ENCODE results near the gene PLCB1. TPM values are rescaled to one million over a fixed set of nuclear protein-coding genes. Genes with fewer than 3 reads are reported as not detected.
"Not testable (repeated sequence)": the region's sequence is repeated elsewhere in the genome, so short reads cannot be mapped to it uniquely, and the experiment has no call there.

Gene PLCB1
- total and polyA plus RNA-seq, 2 donors (not counting 3 experiments of a cell fraction or from before 2014, with no cell fraction given): 10.2 to 53.4 TPM

DNA sequence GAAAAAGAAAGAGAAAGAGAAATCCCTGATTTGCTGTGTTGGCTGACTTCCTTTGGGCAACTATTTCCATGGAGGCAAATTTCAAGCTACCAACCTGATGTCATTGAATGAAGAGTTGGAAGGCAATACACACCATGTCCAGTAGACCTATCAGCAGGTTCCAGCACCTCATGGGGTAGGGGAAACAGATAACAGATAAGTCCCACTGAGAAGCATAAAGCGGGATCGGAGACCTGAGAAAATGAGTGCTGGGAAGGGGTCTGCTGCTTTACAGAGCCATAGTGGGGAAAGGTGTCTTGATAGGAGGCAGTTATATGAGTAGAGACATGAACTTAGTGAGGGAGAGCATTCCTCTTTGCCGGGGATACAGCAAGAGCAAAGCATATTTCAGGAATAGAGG lies 244.9 kb downstream of the PLCB1 start:
- no peak overlapping the region for H2AFZ ChIP-seq (ENCODE audit: low read depth, low read length)
- no peak overlapping the region for H3K4me2 ChIP-seq (ENCODE audit: insufficient read depth, low read length)
- no peaks in the 10 kb centered on the region for H3K9me3 ChIP-seq (replicated peaks; ENCODE audit: control insufficient read depth, insufficient read depth, low read length)
- H3K36me3 ChIP-seq (ENCODE audit: control insufficient read depth in 2 of 2, extremely low read depth in 1 of 2, insufficient read depth in 2 of 2, low read length in 2 of 2): no peaks in the 10 kb centered on the region
- intact Hi-C loops (cut with micrococcal nuclease): no loop called here
- H3K9ac ChIP-seq (replicated peaks; ENCODE audit: extremely low read depth, insufficient read depth, low read length): no peak overlapping the region
- H4K20me1 ChIP-seq (replicated peaks; ENCODE audit: control insufficient read depth, extremely low read depth, insufficient read depth, low read length): no peaks in the 10 kb centered on the region
- no peaks in the 10 kb centered on the region for H3K9me1 ChIP-seq (replicated peaks; ENCODE audit: control insufficient read depth, extremely low read depth, insufficient read depth, low read length)
- no peaks in the 10 kb centered on the region for H3K79me2 ChIP-seq (ENCODE audit: control insufficient read depth, insufficient read depth, low read length)
- dilution Hi-C loops (cut with MboI; ENCODE audit: extremely low pct_ligation_motif_present, low sequenced_read_pairs): no loop called here
- ChIA-PET POLR2A (no interaction called here), CTCF (interaction anchor here (0.7 kb wide), 1 partner anchor 11 kb away, joined by 4 read pairs; no protein-coding TSS in a partner anchor)
- BruUV-seq (replicated peaks): no TSS peak
- no peaks in the 10 kb centered on the region for H3K4me1 ChIP-seq (ENCODE audit: control insufficient read depth, extremely low read depth, insufficient read depth, low read length)
- no peak for FAIRE-seq
- no peak overlapping the region for H3K27ac ChIP-seq (ENCODE audit: insufficient read depth, low read depth, low read length)
- no peaks in the 10 kb centered on the region for H3K27me3 ChIP-seq (ENCODE audit: control insufficient read depth in 2 of 2, insufficient read depth in 2 of 2, low read length in 2 of 2)
- H3K4me3 ChIP-seq (replicated peaks in 1 of 3; ENCODE audit: insufficient read depth in 1 of 3, low read depth in 1 of 3, low read length in 3 of 3): no peak overlapping the region
- TF ChIP-seq POLR2AphosphoS5 (IDR thresholded peaks at IDR 0.05; ENCODE audit: insufficient read depth, low read depth, low read length): no peak
- TF ChIP-seq GATA2 (IDR thresholded peaks at IDR 0.05; ENCODE audit: insufficient read depth, insufficient read length, low read depth, low read length): no peak
- no peak for TF ChIP-seq MAX (IDR thresholded peaks at IDR 0.05; ENCODE audit: insufficient read depth, insufficient read length)
- TF ChIP-seq CTCF (IDR thresholded peaks at IDR 0.05; ENCODE audit: extremely low read depth in 1 of 2, insufficient read depth in 1 of 2, low read depth in 1 of 2, low read length in 2 of 2): no peak
- no peak for TF ChIP-seq JUN (IDR thresholded peaks at IDR 0.05; ENCODE audit: borderline replicate concordance, insufficient read depth, insufficient read length, low read depth)
- no peak for TF ChIP-seq EZH2 (IDR thresholded peaks at IDR 0.05; ENCODE audit: borderline replicate concordance, low read depth, low read length, severe bottlenecking)
- TF ChIP-seq POLR2A (IDR thresholded peaks at IDR 0.05; ENCODE audit: low read depth, low read length): no peak
- no peak for TF ChIP-seq MYC (IDR thresholded peaks at IDR 0.05; ENCODE audit: low read depth, low read length)
- no peak for DNase-seq (ENCODE audit: low read depth, low spot score)

DNA sequence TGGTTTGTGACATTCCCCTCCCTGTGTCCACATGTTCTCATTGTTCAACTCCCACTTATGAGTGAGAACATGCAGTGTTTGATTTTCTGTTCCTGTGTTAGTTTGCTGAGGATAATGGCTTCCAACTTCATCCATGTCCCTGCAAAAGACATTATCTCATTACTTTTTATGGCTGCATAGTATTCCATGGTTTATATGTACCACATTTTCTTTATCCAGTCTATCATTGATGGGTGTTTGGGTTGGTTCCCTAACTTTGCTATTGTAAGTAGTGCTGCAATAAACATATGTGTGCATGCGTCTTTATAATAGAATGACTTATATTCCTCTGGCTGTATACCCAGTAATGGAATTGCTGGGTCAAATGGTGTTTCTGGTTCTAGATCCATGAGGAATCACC lies 247.1 kb downstream of the PLCB1 start:
- H3K9me3 ChIP-seq (replicated peaks; ENCODE audit: control insufficient read depth, insufficient read depth, low read length); POLR2A ChIA-PET; H4K20me1 ChIP-seq (replicated peaks; ENCODE audit: control insufficient read depth, extremely low read depth, insufficient read depth, low read length); H2AFZ ChIP-seq (ENCODE audit: low read depth, low read length); H3K4me3 ChIP-seq (replicated peaks in 1 of 3; ENCODE audit: insufficient read depth in 1 of 3, low read depth in 1 of 3, low read length in 3 of 3); H3K9me1 ChIP-seq (replicated peaks; ENCODE audit: control insufficient read depth, extremely low read depth, insufficient read depth, low read length); H3K79me2 ChIP-seq (ENCODE audit: control insufficient read depth, insufficient read depth, low read length); DNase-seq (ENCODE audit: low read depth, low spot score); CTCF ChIA-PET; dilution Hi-C loops (cut with MboI; ENCODE audit: extremely low pct_ligation_motif_present, low sequenced_read_pairs); H3K4me1 ChIP-seq (ENCODE audit: control insufficient read depth, extremely low read depth, insufficient read depth, low read length); H3K4me2 ChIP-seq (ENCODE audit: insufficient read depth, low read length); H3K9ac ChIP-seq (replicated peaks; ENCODE audit: extremely low read depth, insufficient read depth, low read length); BruUV-seq (replicated peaks); H3K27me3 ChIP-seq (ENCODE audit: control insufficient read depth in 2 of 2, insufficient read depth in 2 of 2, low read length in 2 of 2); H3K36me3 ChIP-seq (ENCODE audit: control insufficient read depth in 2 of 2, extremely low read depth in 1 of 2, insufficient read depth in 2 of 2, low read length in 2 of 2); H3K27ac ChIP-seq (ENCODE audit: insufficient read depth, low read depth, low read length); intact Hi-C loops (cut with micrococcal nuclease); FAIRE-seq: not testable (repeated sequence)
